Astrocyte of the spinal cord (primary cell): ENCODE measurements around the gene WDR54.
A peak's percentile ranks its signal among the peaks of the same experiment; 100 is the strongest.

Experiments
- DNase-seq: peaks from one replicate; pipeline ENCODE4 v3.0.0; 2011; ENCODE audit warnings: low read depth, low spot score
- H3K4me3 ChIP-seq: 2 replicates; pipeline ENCODE4 v1.5.1; 2011; ENCODE audit warnings: low read depth, mild to moderate bottlenecking, low read length, moderate library complexity
- CTCF ChIP-seq: IDR thresholded peaks from 2 replicates; pipeline ENCODE4 v1.5.1; 2012; ENCODE audit warnings: low read depth, mild to moderate bottlenecking, low read length, inconsistent platforms
- in situ Hi-C: cut with HindIII; loops from 2 replicates; pipeline ENCODE4 v1.10.0; 2017; ENCODE audit warnings: low sequenced_read_pairs

Gene WDR54

DNA sequence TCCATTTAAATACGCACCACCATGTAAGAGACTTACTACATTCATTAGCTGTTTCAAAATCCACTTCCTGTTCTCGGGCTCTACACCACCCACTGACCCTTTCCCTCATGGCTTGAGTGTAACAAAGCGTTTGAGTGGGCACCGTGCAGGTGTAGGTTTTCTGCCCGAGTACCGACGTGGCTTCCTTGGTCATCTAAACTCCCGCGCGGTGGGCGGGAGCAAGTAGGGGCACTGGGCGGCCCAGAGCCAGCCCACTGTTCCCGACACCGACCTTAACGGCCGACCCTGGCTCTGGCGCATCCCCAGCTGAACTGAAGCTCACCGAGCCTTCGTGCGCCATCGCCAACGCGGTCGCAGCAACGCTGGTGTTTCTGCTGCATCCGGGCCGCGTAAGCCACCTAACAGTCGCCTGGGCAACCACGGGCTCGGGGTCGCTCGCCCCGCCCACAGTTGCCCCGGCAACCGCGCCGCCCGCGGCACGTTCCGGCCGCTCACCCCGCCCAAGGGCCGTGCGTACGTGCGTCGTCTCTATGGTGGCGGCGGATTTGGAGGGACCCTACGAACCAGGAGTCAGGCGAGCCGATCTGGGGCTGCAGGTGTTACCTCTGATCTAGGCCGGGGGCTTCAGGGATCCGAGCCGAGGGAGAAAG is at the start of gene WDR54, which contains the start of gene C2orf81:
Gene WDR54 (plus strand): TSS at position 510 of the 650 bp plus-strand sequence. CDS start 424 bp downstream, outside the sequence.
Gene C2orf81 (minus strand): TSS at position 399 of the 650 bp plus-strand sequence. CDS start 59 bp downstream, at position 340.
- H3K4me3 ChIP-seq: peak within 1 kb of the TSS; percentile 84
- in situ Hi-C loops: no loop called here
- TF ChIP-seq CTCF: no peak
- DNase-seq: peak; percentile 87

DNA sequence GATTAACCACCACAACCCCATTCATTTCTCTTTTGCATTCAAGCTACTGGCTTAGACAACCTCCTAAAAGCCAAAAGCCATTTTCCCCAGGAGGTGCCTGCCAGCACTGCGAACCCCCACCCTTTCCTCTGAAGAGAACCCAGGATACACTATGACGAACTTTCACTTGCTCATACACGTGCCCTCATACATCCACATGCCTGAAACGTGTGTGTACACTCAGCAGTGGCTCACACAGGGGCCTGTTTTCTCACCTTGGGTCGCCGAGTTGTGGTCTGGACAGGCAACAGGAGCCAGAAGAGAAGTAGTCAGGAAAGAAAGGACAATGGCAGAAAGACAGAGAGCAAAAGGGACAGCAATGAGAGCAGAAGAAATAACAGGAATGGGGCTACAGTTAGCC is 48.9 kb upstream of the WDR54 start:
- H3K4me3 ChIP-seq: no peak overlapping the region
- TF ChIP-seq CTCF: no peak
- in situ Hi-C loops: no loop called here
- DNase-seq: no peak

DNA sequence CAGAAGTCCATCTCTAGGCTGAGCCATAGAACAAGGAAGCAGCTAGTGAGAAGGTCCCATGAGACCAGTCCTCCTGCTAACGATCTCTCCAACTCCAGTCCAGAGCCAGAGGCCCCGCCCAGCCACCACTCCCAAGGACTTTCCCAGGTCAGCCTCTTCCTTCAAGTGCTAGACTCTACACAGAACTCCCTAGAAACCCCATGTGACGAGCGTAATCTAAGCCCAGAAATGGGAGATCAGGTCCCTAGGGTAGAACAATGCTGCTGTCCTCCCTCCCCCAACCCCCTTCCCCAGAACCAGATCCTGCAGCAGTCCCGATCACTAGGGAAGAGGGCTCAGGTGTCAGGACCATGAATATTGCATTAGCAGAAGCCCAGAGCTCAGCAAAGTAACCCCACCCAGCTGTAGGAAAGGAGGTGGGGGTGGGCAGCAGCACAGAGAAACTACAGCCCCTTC is 48.3 kb upstream of the WDR54 start:
- DNase-seq: no peak
- in situ Hi-C loops: no loop called here
- no peak overlapping the region for H3K4me3 ChIP-seq

DNA sequence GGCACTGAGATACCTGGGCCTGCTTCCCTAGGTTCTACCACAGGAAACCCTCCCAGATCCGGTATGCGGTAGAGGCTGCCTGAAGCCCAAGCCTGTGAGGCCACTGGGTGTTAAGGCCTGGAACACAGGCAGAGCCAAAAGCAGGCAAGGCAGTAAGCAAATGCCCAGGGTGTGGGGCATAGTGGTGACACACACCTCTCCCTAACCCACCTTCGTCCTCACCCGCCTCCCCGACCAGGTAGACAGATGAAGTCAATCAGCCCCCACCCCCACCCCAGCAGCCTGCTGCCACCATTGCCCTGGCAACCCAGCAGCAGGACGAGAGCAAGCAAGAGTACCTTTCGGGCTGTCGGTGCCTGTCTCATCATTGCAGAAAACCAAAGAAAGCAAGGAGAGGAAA is 47.5 kb upstream of the WDR54 start:
- in situ Hi-C loops: no loop called here
- TF ChIP-seq CTCF: no peak
- H3K4me3 ChIP-seq: peak overlapping the region; percentile 38
- no peak for DNase-seq

More for the DNA sequence above, 48.3 kb upstream of the WDR54 start:
- TF ChIP-seq CTCF: no peak

GRCh38 chr2:74374509-74375205 is 46.9 kb upstream of the WDR54 start:
- no peak for TF ChIP-seq CTCF
- in situ Hi-C loops: no loop called here
- DNase-seq: peak; percentile 80
- H3K4me3 ChIP-seq: peak overlapping the region; percentile 38

DNA sequence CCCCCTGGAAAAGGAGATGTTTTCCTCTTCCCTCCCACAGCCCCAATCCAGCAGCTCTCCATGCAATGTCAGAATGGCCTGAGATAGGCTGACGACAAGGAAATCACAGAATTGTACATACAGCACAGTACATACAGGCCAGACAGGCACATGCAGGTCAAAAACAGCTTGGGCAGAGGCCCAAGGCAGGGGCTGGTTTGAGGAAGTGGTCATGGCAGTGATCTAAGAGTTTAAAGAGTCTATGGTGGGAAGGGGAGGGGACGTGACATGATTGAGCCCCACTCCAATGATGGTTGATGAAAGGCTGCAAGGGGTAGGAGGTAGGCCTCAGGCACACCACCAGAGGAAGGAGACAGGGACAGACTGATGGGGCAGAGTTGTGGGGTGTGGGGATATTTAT is 45.7 kb upstream of the WDR54 start:
- TF ChIP-seq CTCF: no peak
- no peak for DNase-seq
- no peak overlapping the region for H3K4me3 ChIP-seq
- in situ Hi-C loops: no loop called here
